Activated naive CD8-positive, alpha-beta T cell treated with anti-CD3 and anti-CD28 coated beads for 36 hours (primary cell): Measurements from ENCODE around the gene FCHSD2. TPM values are rescaled to one million over a fixed set of nuclear protein-coding genes. Genes with fewer than 3 reads are reported as not detected.
"Not testable (repeated sequence)": the region's sequence is repeated elsewhere in the genome, so short reads cannot be mapped to it uniquely, and the experiment has no call there.

Experiments
- DNase-seq: peaks from one replicate; pipeline ENCODE4 v3.0.0; 2021
- H3K27ac Mint-ChIP-seq: one replicate; pipeline ENCODE4 v1.8.0; 2022; ENCODE audit warnings: mild to moderate bottlenecking, moderate library complexity, mixed read lengths
- H3K27me3 Mint-ChIP-seq: one replicate; pipeline ENCODE4 v1.8.0; 2022; ENCODE audit warnings: mild to moderate bottlenecking, mixed read lengths
- H3K36me3 Mint-ChIP-seq: one replicate; pipeline ENCODE4 v1.8.0; 2021; ENCODE audit warnings: mild to moderate bottlenecking, mixed read lengths
- H3K4me1 Mint-ChIP-seq: one replicate; pipeline ENCODE4 v1.8.0; 2021; ENCODE audit warnings: mixed read lengths
- H3K4me3 Mint-ChIP-seq: one replicate; pipeline ENCODE4 v1.8.0; 2022; ENCODE audit warnings: mild to moderate bottlenecking, moderate library complexity, mixed read lengths
- H3K9me3 Mint-ChIP-seq: one replicate; pipeline ENCODE4 v1.8.0; 2022; ENCODE audit warnings: mixed read lengths
- total RNA-seq, 2 experiments: library from RNA; stranded (reverse); gene quantifications; one replicate each; pipeline ENCODE4 v1.2.3, GENCODE V29; 2021

Gene FCHSD2
- total RNA-seq, 2 experiments from 2014 or later: 19.9 to 22.6 TPM

GRCh38 chr11:72886619-72887018, 255.5 kb downstream of the FCHSD2 start:
- Mint-ChIP-seq H3K27me3 (no peaks in the 10 kb centered on the region), H3K4me1 (peaks cover 3% of the 10 kb centered on the region), H3K9me3 (peaks cover under 1% of the 10 kb centered on the region), H3K27ac (no peak overlapping the region), H3K36me3 (peaks cover 8% of the 10 kb centered on the region), H3K4me3 (no peak overlapping the region)
- no peak for DNase-seq

GRCh38 chr11:72885749-72886609, 256.1 kb downstream of the FCHSD2 start:
- peaks cover 6% of the 10 kb centered on the region for H3K9me3 Mint-ChIP-seq
- H3K36me3 Mint-ChIP-seq: peaks cover 14% of the 10 kb centered on the region
- DNase-seq: no peak
- H3K27ac Mint-ChIP-seq: no peak overlapping the region
- no peaks in the 10 kb centered on the region for H3K27me3 Mint-ChIP-seq
- H3K4me1 Mint-ChIP-seq: peaks cover 3% of the 10 kb centered on the region
- no peak overlapping the region for H3K4me3 Mint-ChIP-seq

GRCh38 chr11:72876147-72876546, 266.0 kb downstream of the FCHSD2 start:
- Mint-ChIP-seq H3K4me1 (peaks cover 3% of the 10 kb centered on the region), H3K4me3 (no peak overlapping the region)

GRCh38 chr11:72875736-72876135, 266.4 kb downstream of the FCHSD2 start:
- H3K4me1 Mint-ChIP-seq: peaks cover 3% of the 10 kb centered on the region
- H3K4me3 Mint-ChIP-seq: no peak overlapping the region
- H3K27me3 Mint-ChIP-seq: no peaks in the 10 kb centered on the region
- H3K27ac Mint-ChIP-seq: no peak overlapping the region
- H3K9me3 Mint-ChIP-seq: peaks cover 6% of the 10 kb centered on the region
- no peak for DNase-seq
- peaks cover 18% of the 10 kb centered on the region for H3K36me3 Mint-ChIP-seq

More at GRCh38 chr11:72876147-72876546, 266.0 kb downstream of the FCHSD2 start:
- Mint-ChIP-seq H3K27ac (no peak overlapping the region), H3K9me3 (peaks cover 6% of the 10 kb centered on the region), H3K36me3 (peaks cover 22% of the 10 kb centered on the region), H3K27me3 (no peaks in the 10 kb centered on the region)
- DNase-seq: no peak

GRCh38 chr11:72872012-72872411, 270.1 kb downstream of the FCHSD2 start:
- Mint-ChIP-seq H3K27ac (no peak overlapping the region), H3K27me3 (no peaks in the 10 kb centered on the region), H3K4me3 (no peak overlapping the region), H3K4me1 (peaks cover 8% of the 10 kb centered on the region), H3K36me3 (peaks cover 12% of the 10 kb centered on the region), H3K9me3 (no peaks in the 10 kb centered on the region)
- DNase-seq: no peak

GRCh38 chr11:72871119-72871518, 271.0 kb downstream of the FCHSD2 start:
- no peak overlapping the region for H3K4me3 Mint-ChIP-seq

GRCh38 chr11:72869831-72870230, 272.3 kb downstream of the FCHSD2 start:
- H3K9me3 Mint-ChIP-seq: no peaks in the 10 kb centered on the region
- H3K27ac Mint-ChIP-seq: no peak overlapping the region
- peaks cover 17% of the 10 kb centered on the region for H3K4me1 Mint-ChIP-seq
- no peak for DNase-seq
- H3K4me3 Mint-ChIP-seq: no peak overlapping the region
- H3K27me3 Mint-ChIP-seq: no peaks in the 10 kb centered on the region
- peaks cover 8% of the 10 kb centered on the region for H3K36me3 Mint-ChIP-seq

More at GRCh38 chr11:72871119-72871518, 271.0 kb downstream of the FCHSD2 start:
- no peaks in the 10 kb centered on the region for H3K9me3 Mint-ChIP-seq
- H3K27ac Mint-ChIP-seq: no peak overlapping the region
- DNase-seq: no peak
- no peaks in the 10 kb centered on the region for H3K27me3 Mint-ChIP-seq
- peaks cover 16% of the 10 kb centered on the region for H3K36me3 Mint-ChIP-seq
- H3K4me1 Mint-ChIP-seq: peaks cover 8% of the 10 kb centered on the region

GRCh38 chr11:72867970-72868369, 274.1 kb downstream of the FCHSD2 start:
- Mint-ChIP-seq H3K4me3 (no peak overlapping the region), H3K27me3 (no peaks in the 10 kb centered on the region), H3K9me3 (no peaks in the 10 kb centered on the region), H3K27ac (no peak overlapping the region), H3K4me1 (peaks cover 17% of the 10 kb centered on the region), H3K36me3 (peaks cover 8% of the 10 kb centered on the region)
- no peak for DNase-seq

GRCh38 chr11:72864702-72865655, 277.1 kb downstream of the FCHSD2 start:
- DNase-seq: no peak
- peaks cover 8% of the 10 kb centered on the region for H3K36me3 Mint-ChIP-seq
- no peaks in the 10 kb centered on the region for H3K9me3 Mint-ChIP-seq
- no peak overlapping the region for H3K27ac Mint-ChIP-seq
- H3K4me1 Mint-ChIP-seq: peaks cover 13% of the 10 kb centered on the region
- no peak overlapping the region for H3K4me3 Mint-ChIP-seq
- H3K27me3 Mint-ChIP-seq: no peaks in the 10 kb centered on the region

- no peak for DNase-seq
- no peak overlapping the region for H3K27ac Mint-ChIP-seq
- peaks cover 8% of the 10 kb centered on the region for H3K36me3 Mint-ChIP-seq
- H3K4me1 Mint-ChIP-seq: peaks cover 9% of the 10 kb centered on the region
- no peaks in the 10 kb centered on the region for H3K27me3 Mint-ChIP-seq
- no peak overlapping the region for H3K4me3 Mint-ChIP-seq
- no peaks in the 10 kb centered on the region for H3K9me3 Mint-ChIP-seq
These were observed 278.2 kb downstream of the FCHSD2 start for GRCh38 chr11:72863916-72864315.

GRCh38 chr11:72863091-72863490, 279.0 kb downstream of the FCHSD2 start:
- H3K9me3 Mint-ChIP-seq: peaks cover 2% of the 10 kb centered on the region
- H3K4me1 Mint-ChIP-seq: peaks cover 9% of the 10 kb centered on the region
- no peak for DNase-seq
- H3K27ac Mint-ChIP-seq: no peak overlapping the region
- no peak overlapping the region for H3K4me3 Mint-ChIP-seq
- H3K36me3 Mint-ChIP-seq: peaks cover 8% of the 10 kb centered on the region
- H3K27me3 Mint-ChIP-seq: no peaks in the 10 kb centered on the region

GRCh38 chr11:72860592-72860991, 281.5 kb downstream of the FCHSD2 start:
- Mint-ChIP-seq H3K27me3 (no peaks in the 10 kb centered on the region), H3K36me3 (peaks cover 3% of the 10 kb centered on the region), H3K4me3 (no peak overlapping the region), H3K27ac (no peak overlapping the region), H3K9me3 (peaks cover 2% of the 10 kb centered on the region), H3K4me1 (peaks cover 4% of the 10 kb centered on the region)
- DNase-seq: no peak

- no peak overlapping the region for H3K27ac Mint-ChIP-seq
- no peaks in the 10 kb centered on the region for H3K4me1 Mint-ChIP-seq
- H3K27me3 Mint-ChIP-seq: no peaks in the 10 kb centered on the region
- H3K4me3 Mint-ChIP-seq: no peak overlapping the region
- peaks cover 3% of the 10 kb centered on the region for H3K36me3 Mint-ChIP-seq
- DNase-seq: no peak
- peaks cover 2% of the 10 kb centered on the region for H3K9me3 Mint-ChIP-seq
These were observed 282.1 kb downstream of the FCHSD2 start for GRCh38 chr11:72860010-72860409.

GRCh38 chr11:72859126-72859525, 283.0 kb downstream of the FCHSD2 start:
- Mint-ChIP-seq H3K36me3 (peaks cover 3% of the 10 kb centered on the region), H3K9me3 (peaks cover 2% of the 10 kb centered on the region), H3K27me3 (no peaks in the 10 kb centered on the region), H3K4me1 (peaks cover 2% of the 10 kb centered on the region), H3K27ac (no peak overlapping the region), H3K4me3 (no peak overlapping the region)
- no peak for DNase-seq

- not testable (repeated sequence) for H3K4me3 Mint-ChIP-seq, DNase-seq, H3K27ac Mint-ChIP-seq, H3K27me3 Mint-ChIP-seq, H3K9me3 Mint-ChIP-seq, H3K36me3 Mint-ChIP-seq, H3K4me1 Mint-ChIP-seq
These were observed 283.9 kb downstream of the FCHSD2 start for GRCh38 chr11:72858267-72858666.
